HEK293 (cell line): ENCODE data around the gene SNUPN.

ENCODE experiments used
- CTCF ChIA-PET: fragments of 350-600 bp; formaldehyde crosslinking; extraction: SDS; loops from one replicate; lab custom pipeline; 2021; ENCODE audit warnings: antibody characterized with exemption; lab: Yijun Ruan, JAX
- POLR2A ChIA-PET: fragments of 300-600 bp; formaldehyde crosslinking; extraction: SDS; loops from one replicate; lab custom pipeline; 2020; ENCODE audit warnings: antibody characterized with exemption, inconsistent platforms; lab: Yijun Ruan, JAX
- H3K27ac ChIP-seq: fragments of 200-500 bp; sonication (Bioruptor generic); 2 replicates; pipeline ENCODE4 v1.5.1; 2014; ENCODE audit warnings: low read depth, low read length, control low read depth, inconsistent platforms; ENCODE audit errors: extremely low read depth
- H3K36me3 ChIP-seq, 2 experiments: fragments of 200-500 bp in 1 of 2; sonication (Bioruptor generic) in 1 of 2; 1 replicate in 1 of 2; 2 replicates in 1 of 2; pipeline ENCODE4 v1.5.1; 2014 to 2017; ENCODE audit warnings: inconsistent platforms in 2 of 2, low read length in 2 of 2; ENCODE audit not compliant: control insufficient read depth in 2 of 2, insufficient read depth in 1 of 2
- H3K4me1 ChIP-seq: fragments of 200-500 bp; sonication (Bioruptor generic); 2 replicates; pipeline ENCODE4 v1.5.1; 2014; ENCODE audit warnings: mild to moderate bottlenecking, low read length, inconsistent platforms; ENCODE audit not compliant: control insufficient read depth, insufficient read depth
- H3K4me3 ChIP-seq: 2 replicates; pipeline ENCODE4 v1.5.1; 2011; ENCODE audit warnings: low read depth, mild to moderate bottlenecking, control low read depth, low read length, moderate library complexity
- H3K9me3 ChIP-seq: fragments of 200-500 bp; sonication (Bioruptor generic); 2 replicates; pipeline ENCODE4 v1.5.1; 2014; ENCODE audit warnings: low read depth, low read length, inconsistent platforms; ENCODE audit not compliant: control insufficient read depth, insufficient read depth
- BCL11A ChIP-seq: fragments of 450-650 bp; formaldehyde crosslinking; IDR thresholded peaks from 2 replicates; pipeline ENCODE4 v1.5.1; 2016; ENCODE audit warnings: low read depth, missing biosample characterization, missing genetic modification characterization
- HOXC10 ChIP-seq: sonication (generic); formaldehyde crosslinking; IDR thresholded peaks from 2 replicates; pipeline ENCODE4 v1.8.1; 2023; ENCODE audit warnings: mild to moderate bottlenecking, missing genetic modification reagents
- KLF10 ChIP-seq: fragments of 450-650 bp; IDR thresholded peaks from 2 replicates; pipeline ENCODE4 v1.5.1; 2018; ENCODE audit warnings: missing biosample characterization, mild to moderate bottlenecking, missing genetic modification characterization
- WT1 ChIP-seq: fragments of 450-650 bp; formaldehyde crosslinking; IDR thresholded peaks from 2 replicates; pipeline ENCODE4 v1.5.1; 2016; ENCODE audit warnings: missing biosample characterization, missing genetic modification characterization
- ZBTB17 ChIP-seq: fragments of 450-650 bp; formaldehyde crosslinking; IDR thresholded peaks from 2 replicates; pipeline ENCODE4 v1.5.1; 2016; ENCODE audit warnings: missing biosample characterization, missing genetic modification characterization
- ZIC2 ChIP-seq: fragments of 450-650 bp; formaldehyde crosslinking; IDR thresholded peaks from 2 replicates; pipeline ENCODE4 v1.5.1; 2016; ENCODE audit warnings: missing biosample characterization, missing genetic modification characterization
- ZNF133 ChIP-seq: fragments of 450-650 bp; formaldehyde crosslinking; IDR thresholded peaks from 2 replicates; pipeline ENCODE4 v1.5.1; 2016; ENCODE audit warnings: missing biosample characterization, missing genetic modification characterization
- ZNF211 ChIP-seq: fragments of 450-650 bp; formaldehyde crosslinking; IDR thresholded peaks from 2 replicates; pipeline ENCODE4 v1.5.1; 2016; ENCODE audit warnings: low read depth, missing biosample characterization, missing genetic modification characterization
- ZNF366 ChIP-seq: fragments of 450-650 bp; formaldehyde crosslinking; conservative IDR thresholded peaks from 2 replicates; pipeline ENCODE4 v1.5.1; 2016; ENCODE audit warnings: missing biosample characterization, missing genetic modification characterization
- ZNF433 ChIP-seq: fragments of 450-650 bp; formaldehyde crosslinking; IDR thresholded peaks from 2 replicates; pipeline ENCODE4 v1.5.1; 2016; ENCODE audit warnings: missing biosample characterization, missing genetic modification characterization, low read depth
- ZNF473 ChIP-seq: fragments of 450-650 bp; formaldehyde crosslinking; IDR thresholded peaks from 2 replicates; pipeline ENCODE4 v1.5.1; 2017; ENCODE audit warnings: missing biosample characterization, missing genetic modification characterization
- ZNF600 ChIP-seq: fragments of 450-650 bp; formaldehyde crosslinking; IDR thresholded peaks from 2 replicates; pipeline ENCODE4 v1.5.1; 2016; ENCODE audit warnings: missing biosample characterization, missing genetic modification characterization
- ZNF664 ChIP-seq: fragments of 450-650 bp; formaldehyde crosslinking; IDR thresholded peaks from 2 replicates; pipeline ENCODE4 v1.5.1; 2016; ENCODE audit warnings: missing biosample characterization, missing genetic modification characterization
- ZNF776 ChIP-seq: fragments of 450-650 bp; formaldehyde crosslinking; IDR thresholded peaks from 2 replicates; pipeline ENCODE4 v1.5.0; 2017; ENCODE audit warnings: missing biosample characterization, missing genetic modification characterization, borderline replicate concordance
- TF ChIP-seq, protein P1 (sequence below): fragments of 450-650 bp; formaldehyde crosslinking; IDR thresholded peaks from 2 replicates; pipeline ENCODE4 v1.5.1; 2016; ENCODE audit warnings: missing biosample characterization, missing genetic modification characterization, low read depth

SNUPN gene

DNA sequence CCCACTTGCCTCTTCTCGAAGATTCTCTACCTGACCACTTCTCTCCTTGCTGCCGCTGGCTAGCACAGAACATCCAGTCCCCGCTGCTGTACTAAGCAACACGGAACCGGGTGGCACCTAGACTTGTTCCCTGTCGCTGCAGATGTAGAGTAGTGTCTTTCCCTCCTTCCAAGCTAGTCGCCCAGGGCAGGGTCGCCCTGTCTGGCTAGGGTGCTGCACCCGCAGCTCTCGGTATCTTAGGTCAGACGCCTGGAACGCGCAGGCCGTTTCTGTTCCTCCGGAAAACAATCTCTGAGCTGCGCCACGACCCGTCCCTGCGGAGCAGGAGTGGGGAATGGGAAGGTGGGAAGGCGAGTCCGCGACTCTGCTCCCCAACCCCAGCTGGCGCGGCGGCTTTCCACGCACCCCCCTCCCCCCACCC is 21.4 kb upstream of the SNUPN start:
- H3K36me3 ChIP-seq: peaks cover 0 to 10% of the 10 kb centered on the region in 2 experiments; a peak in 1 of 3 replicates
- H3K27ac ChIP-seq: peak overlapping the region; percentile 74; the same call in 1 of the 2 replicates
- ChIA-PET CTCF (interaction anchor here (0.5 to 2.9 kb wide), 17 partner anchors 10 to 624 kb away, joined by 3 to 22 read pairs (median 4); partner anchors contain the start of genes MAN2C1, PPCDC and SNUPN), POLR2A (interaction anchor here (1.2 to 2.6 kb wide), 12 partner anchors 8 to 279 kb away, joined by 4 to 24 read pairs (median 10); partner anchors contain the start of genes MAN2C1, PTPN9, SIN3A and SNUPN)
- peak overlapping the region; percentile 73 for H3K4me3 ChIP-seq
- no peaks in the 10 kb centered on the region for H3K9me3 ChIP-seq
- H3K4me1 ChIP-seq: no peaks in the 10 kb centered on the region
- TF ChIP-seq, protein P1, sequence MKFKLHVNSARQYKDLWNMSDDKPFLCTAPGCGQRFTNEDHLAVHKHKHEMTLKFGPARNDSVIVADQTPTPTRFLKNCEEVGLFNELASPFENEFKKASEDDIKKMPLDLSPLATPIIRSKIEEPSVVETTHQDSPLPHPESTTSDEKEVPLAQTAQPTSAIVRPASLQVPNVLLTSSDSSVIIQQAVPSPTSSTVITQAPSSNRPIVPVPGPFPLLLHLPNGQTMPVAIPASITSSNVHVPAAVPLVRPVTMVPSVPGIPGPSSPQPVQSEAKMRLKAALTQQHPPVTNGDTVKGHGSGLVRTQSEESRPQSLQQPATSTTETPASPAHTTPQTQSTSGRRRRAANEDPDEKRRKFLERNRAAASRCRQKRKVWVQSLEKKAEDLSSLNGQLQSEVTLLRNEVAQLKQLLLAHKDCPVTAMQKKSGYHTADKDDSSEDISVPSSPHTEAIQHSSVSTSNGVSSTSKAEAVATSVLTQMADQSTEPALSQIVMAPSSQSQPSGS: no peak
- no peak for TF ChIP-seq ZNF433 (tag by site-specific recombination)
- 0 out of 2 replicates have a peak, but pooled peaks have one; percentile 3 for TF ChIP-seq HOXC10 (CRISPR knock-in tag)
- no peak for TF ChIP-seq BCL11A (tag by site-specific recombination)
- TF ChIP-seq ZNF600 (tag by site-specific recombination): peak; percentile 31; the same call in 1 of the 2 replicates
- no peak for TF ChIP-seq ZBTB17 (tag by site-specific recombination)
- TF ChIP-seq, all 188 proteins: peak for 2

DNA sequence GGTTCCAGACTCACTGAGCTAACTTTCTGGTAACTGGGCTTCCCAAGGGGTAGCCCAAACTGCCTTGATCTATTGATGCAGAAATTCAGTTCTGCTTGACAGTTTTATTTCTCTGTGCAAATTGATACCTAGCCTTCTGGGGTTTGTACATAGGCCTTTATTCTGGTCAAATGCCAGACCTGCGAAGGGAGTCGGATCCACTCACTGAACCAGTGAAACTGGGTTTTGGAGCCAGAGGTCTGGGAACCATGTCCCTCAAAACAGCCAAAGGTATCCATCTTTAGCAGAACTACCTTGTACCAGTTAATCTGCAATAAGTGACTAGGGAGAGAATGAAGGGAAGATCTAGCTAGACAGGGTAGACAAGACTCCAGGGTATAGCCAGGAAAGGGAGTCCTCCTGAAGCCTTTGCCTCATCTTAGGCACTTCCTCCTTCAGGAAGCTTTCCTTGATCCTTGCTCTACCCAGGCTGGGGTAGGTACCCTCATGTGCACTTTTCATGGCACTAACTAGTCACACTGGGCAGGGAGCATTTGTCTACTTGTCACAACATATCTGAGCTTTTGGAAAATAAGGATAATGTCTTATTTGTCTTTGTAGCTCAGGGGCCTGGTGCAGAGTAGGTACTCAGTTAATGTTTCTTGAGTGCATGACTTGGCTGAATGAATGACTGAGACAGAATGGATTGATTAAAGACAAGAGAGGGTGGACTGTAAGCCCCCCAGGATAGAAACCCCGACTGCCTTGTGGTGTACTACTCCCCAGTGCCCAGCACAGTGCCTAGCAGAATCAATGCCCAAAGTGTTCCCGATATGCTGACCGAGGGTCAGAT is 20.8 kb upstream of the SNUPN start:
- no peak for TF ChIP-seq KLF10 (tag by site-specific recombination)
- TF ChIP-seq ZNF776 (tag by site-specific recombination): no peak
- TF ChIP-seq ZNF664 (tag by site-specific recombination): 0 out of 2 replicates have a peak, but pooled peaks have one; percentile 57
- TF ChIP-seq ZNF366: no peak
- no peak overlapping the region for H3K27ac ChIP-seq
- POLR2A ChIA-PET: interaction anchor here (1.2 to 2.6 kb wide), 11 partner anchors 8 to 278 kb away, joined by 4 to 24 read pairs (median 10); partner anchors contain the start of genes MAN2C1, PTPN9, SIN3A and SNUPN

DNA sequence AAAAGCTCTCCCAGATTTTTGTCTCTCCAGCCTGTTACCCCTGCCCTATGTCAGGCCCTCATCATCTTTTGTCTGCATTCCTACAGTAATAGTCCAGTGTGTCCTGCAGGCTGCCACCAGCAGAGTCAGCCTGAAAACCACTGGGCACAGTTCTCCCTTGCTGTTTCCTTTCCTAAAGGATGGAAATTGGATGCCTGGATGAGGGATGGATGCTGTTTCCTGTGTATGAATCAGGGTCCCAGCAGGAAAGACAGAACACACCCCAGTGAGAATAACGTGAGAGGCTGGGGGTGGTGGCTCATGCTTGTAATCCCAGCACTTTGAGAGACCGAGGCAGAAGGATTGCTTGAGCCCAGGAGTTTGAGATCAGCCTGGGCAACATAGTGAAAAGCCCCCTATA is 18.9 kb upstream of the SNUPN start:
- no peak overlapping the region for H3K27ac ChIP-seq

More for the DNA sequence above, 20.8 kb upstream of the SNUPN start:
- CTCF ChIA-PET: interaction anchor here (0.5 to 2.9 kb wide), 9 partner anchors 32 to 623 kb away, joined by 3 to 22 read pairs (median 3); partner anchors contain the start of genes MAN2C1 and PPCDC
- Histone ChIP-seq H3K36me3 (peaks cover 0 to 10% of the 10 kb centered on the region in 2 experiments; a peak in 1 of 3 replicates), H3K4me3 (peak overlapping the region; percentile 73), H3K9me3 (no peaks in the 10 kb centered on the region), H3K4me1 (no peaks in the 10 kb centered on the region)

DNA sequence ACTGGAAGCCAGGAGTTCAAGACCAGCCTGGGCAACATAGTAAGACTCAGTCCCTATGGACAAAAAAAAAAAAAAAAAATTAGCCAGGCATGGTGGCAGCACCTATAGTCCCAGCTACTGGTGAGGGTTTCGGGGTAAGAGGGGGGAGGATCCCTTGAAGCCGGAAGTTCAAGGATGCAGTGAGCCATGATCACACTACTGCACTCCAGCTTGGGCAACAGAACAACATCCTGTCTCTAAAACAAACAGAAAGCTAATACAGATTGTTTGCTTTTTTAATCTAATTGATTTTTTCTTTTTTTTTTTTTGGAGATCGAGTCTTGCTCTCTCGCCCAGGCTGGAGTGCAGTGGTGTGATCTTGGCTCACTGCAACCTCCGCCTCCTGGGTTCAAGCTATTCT is 16.1 kb upstream of the SNUPN start:
- Histone ChIP-seq H3K4me3 (no peak overlapping the region), H3K27ac (no peak overlapping the region), H3K36me3 (peaks cover 2 to 6% of the 10 kb centered on the region in 2 experiments; a peak in 2 of 3 replicates), H3K4me1 (peaks cover 7% of the 10 kb centered on the region), H3K9me3 (no peaks in the 10 kb centered on the region)
- ChIA-PET CTCF (interaction anchor here (0.7 to 5.8 kb wide), 7 partner anchors 15 to 274 kb away, joined by 3 to 47 read pairs (median 4); partner anchors contain the start of genes MAN2C1, PTPN9 and SNUPN), POLR2A (interaction anchor here (0.6 to 4.4 kb wide), 4 partner anchors 10 to 513 kb away, joined by 3 to 94 read pairs (median 44); partner anchors contain the start of genes SIN3A and SNUPN)
- TF ChIP-seq ZNF211 (tag by site-specific recombination) (no peak), ZNF473 (tag by site-specific recombination) (no peak), WT1 (tag by site-specific recombination) (0 out of 2 replicates have a peak, but pooled peaks have one; percentile 7), ZNF133 (tag by site-specific recombination) (0 out of 2 replicates have a peak, but pooled peaks have one; percentile 5)

More for the DNA sequence above, 18.9 kb upstream of the SNUPN start:
- ChIA-PET CTCF (interaction anchor here (1.1 to 1.2 kb wide), 2 partner anchors 158 to 277 kb away, joined by 3 read pairs; no protein-coding TSS in a partner anchor), POLR2A (interaction anchor here (0.7 to 1.2 kb wide), 2 partner anchors 17 to 192 kb away, joined by 4 to 9 read pairs; no protein-coding TSS in a partner anchor)
- H3K4me1 ChIP-seq: no peaks in the 10 kb centered on the region
- H3K36me3 ChIP-seq: peaks cover 0 to 2% of the 10 kb centered on the region in 2 experiments; a peak in 1 of 3 replicates
- H3K4me3 ChIP-seq: no peak overlapping the region
- 0 out of 2 replicates have a peak, but pooled peaks have one; percentile 43 for TF ChIP-seq ZIC2
- TF ChIP-seq ZNF776 (tag by site-specific recombination): no peak
- H3K9me3 ChIP-seq: no peaks in the 10 kb centered on the region
